ENCODE data around the gene HOXB9. TPM values are rescaled to one million over a fixed set of nuclear protein-coding genes. Genes with fewer than 3 reads are reported as not detected.

HOXB9 gene
- total and polyA plus RNA-seq, 2 of the 13 experiments (the other 11 are each of a cell fraction or from before 2014, with no cell fraction given) = not detected

GRCh38 chr17:48576479-48577309 is 49.5 kb downstream of the HOXB9 start:
- no TSS peak for BruUV-seq (replicated peaks)
- Histone ChIP-seq H4K20me1 (ENCODE audit: insufficient read depth, low read length) (no peaks in the 10 kb centered on the region; the same call in 1 of the 2 replicates), H3K36me3 (replicated peaks in 1 of 2; ENCODE audit: control insufficient read depth in 1 of 2, insufficient read depth in 2 of 2, low read length in 2 of 2) (no peaks in the 10 kb centered on the region), H3K9ac (ENCODE audit: insufficient read depth, low read depth, low read length) (no peak overlapping the region), H2AFZ (ENCODE audit: low read length) (no peak overlapping the region), H3K27ac (ENCODE audit: extremely low read length, insufficient read depth, low read length) (no peak overlapping the region), H3K9me3 (ENCODE audit: low read length) (no peaks in the 10 kb centered on the region), H3K79me2 (ENCODE audit: insufficient read depth, low read length) (no peaks in the 10 kb centered on the region), H3K4me2 (ENCODE audit: low read depth, low read length) (no peak overlapping the region), H3K4me3 (replicated peaks in 1 of 3; ENCODE audit: insufficient read depth in 1 of 3, low read depth in 2 of 3, low read length in 3 of 3) (no peak overlapping the region), H3K4me1 (ENCODE audit: insufficient read depth, low read length) (no peaks in the 10 kb centered on the region), H3K27me3 (ENCODE audit: control insufficient read depth in 1 of 2, insufficient read depth in 2 of 2, low read length in 2 of 2) (peaks cover 35 to 89% of the 10 kb centered on the region in 2 experiments)
- FAIRE-seq (no peak), ATAC-seq (no peak), DNase-seq (ENCODE audit: low spot score) (no peak)
- intact Hi-C loops (cut with micrococcal nuclease; ENCODE audit: unreplicated experiment) = no loop called here
- ChIA-PET CTCF (ENCODE audit: low intra/inter-chr PET ratio, low total read pairs) (no interaction called here), POLR2A (no interaction called here)
- TF ChIP-seq EZH2 (conservative IDR thresholded peaks at IDR 0.05; ENCODE audit: low read depth, low read length) = no peak; the same call in 1 of the 2 replicates
- no peak for TF ChIP-seq ZNF138 (CRISPR knock-in tag; IDR thresholded peaks at IDR 0.05; ENCODE audit: low read depth)
- TF ChIP-seq RFX1 (IDR thresholded peaks at IDR 0.05) = no peak
- TF ChIP-seq PRPF4 (IDR thresholded peaks at IDR 0.05; ENCODE audit: low read depth, low read length, poor library complexity, severe bottlenecking) = no peak
- TF ChIP-seq ZNF543 (CRISPR knock-in tag; IDR thresholded peaks at IDR 0.05) = no peak
- in situ Hi-C loops (cut with HindIII; ENCODE audit: extremely low pct_ligation_motif_present, low pct_unique_long_range_greater_than_20kb) = no loop called here
- WGBS (ENCODE audit: low lambda C conversion rate) = 26% methylated on average over 43 of the region's 43 CpGs

GRCh38 chr17:48575673-48576478 is 50.3 kb downstream of the HOXB9 start:
- POLR2A ChIA-PET = no interaction called here
- BruUV-seq (replicated peaks) = no TSS peak
- FAIRE-seq (no peak), ATAC-seq (no peak), DNase-seq (ENCODE audit: low spot score) (no peak)
- no peaks in the 10 kb centered on the region for H3K36me3 ChIP-seq (replicated peaks in 1 of 2; ENCODE audit: control insufficient read depth in 1 of 2, insufficient read depth in 2 of 2, low read length in 2 of 2)
- H3K4me3 ChIP-seq (replicated peaks in 1 of 3; ENCODE audit: insufficient read depth in 1 of 3, low read depth in 2 of 3, low read length in 3 of 3) = no peak overlapping the region
- peaks cover 29 to 89% of the 10 kb centered on the region in 2 experiments for H3K27me3 ChIP-seq (ENCODE audit: control insufficient read depth in 1 of 2, insufficient read depth in 2 of 2, low read length in 2 of 2)
- H3K9me3 ChIP-seq (ENCODE audit: low read length) = no peaks in the 10 kb centered on the region
- 41% methylated on average over 22 of the region's 22 CpGs for WGBS (ENCODE audit: low lambda C conversion rate)
- in situ Hi-C loops (cut with HindIII; ENCODE audit: extremely low pct_ligation_motif_present, low pct_unique_long_range_greater_than_20kb) = no loop called here
- H3K4me2 ChIP-seq (ENCODE audit: low read depth, low read length) = no peak overlapping the region
- no peak overlapping the region for H3K9ac ChIP-seq (ENCODE audit: insufficient read depth, low read depth, low read length)
- no peak overlapping the region for H2AFZ ChIP-seq (ENCODE audit: low read length)
- H3K79me2 ChIP-seq (ENCODE audit: insufficient read depth, low read length) = no peaks in the 10 kb centered on the region
- no peak overlapping the region for H3K27ac ChIP-seq (ENCODE audit: extremely low read length, insufficient read depth, low read length)
- intact Hi-C loops (cut with micrococcal nuclease; ENCODE audit: unreplicated experiment) = no loop called here
- TF ChIP-seq YEATS2 (CRISPR knock-in tag; IDR thresholded peaks at IDR 0.05; ENCODE audit: borderline replicate concordance) (no peak), ZNF44 (CRISPR knock-in tag; IDR thresholded peaks at IDR 0.05) (no peak), SMARCE1 (IDR thresholded peaks at IDR 0.05; ENCODE audit: borderline replicate concordance) (no peak), KAT7 (CRISPR knock-in tag; IDR thresholded peaks at IDR 0.05; ENCODE audit: borderline replicate concordance) (no peak), RFX3 (CRISPR knock-in tag; IDR thresholded peaks at IDR 0.05) (no peak), TRIM24 (CRISPR knock-in tag; IDR thresholded peaks at IDR 0.05) (no peak), MATR3 (CRISPR knock-in tag; IDR thresholded peaks at IDR 0.05) (no peak), ZIK1 (CRISPR knock-in tag; IDR thresholded peaks at IDR 0.05; ENCODE audit: borderline replicate concordance, low read depth) (no peak), CREB3 (CRISPR knock-in tag; IDR thresholded peaks at IDR 0.05) (no peak)
- TF ChIP-seq, protein P1, sequence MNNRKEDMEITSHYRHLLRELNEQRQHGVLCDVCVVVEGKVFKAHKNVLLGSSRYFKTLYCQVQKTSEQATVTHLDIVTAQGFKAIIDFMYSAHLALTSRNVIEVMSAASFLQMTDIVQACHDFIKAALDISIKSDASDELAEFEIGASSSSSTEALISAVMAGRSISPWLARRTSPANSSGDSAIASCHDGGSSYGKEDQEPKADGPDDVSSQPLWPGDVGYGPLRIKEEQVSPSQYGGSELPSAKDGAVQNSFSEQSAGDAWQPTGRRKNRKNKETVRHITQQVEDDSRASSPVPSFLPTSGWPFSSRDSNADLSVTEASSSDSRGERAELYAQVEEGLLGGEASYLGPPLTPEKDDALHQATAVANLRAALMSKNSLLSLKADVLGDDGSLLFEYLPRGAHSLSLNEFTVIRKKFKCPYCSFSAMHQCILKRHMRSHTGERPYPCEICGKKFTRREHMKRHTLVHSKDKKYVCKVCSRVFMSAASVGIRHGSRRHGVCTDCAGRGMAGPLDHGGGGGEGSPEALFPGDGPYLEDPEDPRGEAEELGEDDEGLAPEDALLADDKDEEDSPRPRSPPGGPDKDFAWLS (CRISPR knock-in tag; IDR thresholded peaks at IDR 0.05; ENCODE audit: borderline replicate concordance) = no peak
- CTCF ChIA-PET (ENCODE audit: low intra/inter-chr PET ratio, low total read pairs) = no interaction called here
- H3K4me1 ChIP-seq (ENCODE audit: insufficient read depth, low read length) = no peaks in the 10 kb centered on the region
- no peaks in the 10 kb centered on the region for H4K20me1 ChIP-seq (ENCODE audit: insufficient read depth, low read length)

Measured in HepG2 (cell line).